Neural progenitor cell (in vitro differentiated cells): ENCODE measurements around the gene SEPTIN8. TPM values are rescaled to one million over a fixed set of nuclear protein-coding genes. Genes with fewer than 3 reads are reported as not detected.

Experiments
- DNase-seq: peaks from one replicate; pipeline ENCODE4 v3.0.0-alpha.2; 2016; ENCODE audit warnings: low spot score
- H2AFZ ChIP-seq: fragments of 200-600 bp; sonication (generic); replicated peaks from 2 replicates; pipeline ENCODE4 v1.6.1; 2016; ENCODE audit warnings: antibody characterized with exemption
- H3F3A ChIP-seq: fragments of 200-600 bp; sonication (generic); 2 replicates; pipeline ENCODE4 v1.6.1; 2016; ENCODE audit warnings: antibody characterized with exemption, low read depth
- H3K27ac ChIP-seq: fragments of 200-600 bp; sonication (generic); 2 replicates; pipeline ENCODE4 v1.5.1; 2016; ENCODE audit warnings: mild to moderate bottlenecking
- H3K27me3 ChIP-seq: fragments of 200-600 bp; sonication (generic); 2 replicates; pipeline ENCODE4 v1.6.1; 2016; ENCODE audit warnings: mild to moderate bottlenecking, moderate library complexity
- H3K36me3 ChIP-seq: fragments of 200-600 bp; sonication (generic); 2 replicates; pipeline ENCODE4 v1.5.1; 2016
- H3K4me1 ChIP-seq: fragments of 200-600 bp; sonication (generic); 2 replicates; pipeline ENCODE4 v1.6.1; 2016; ENCODE audit warnings: mixed run types
- H3K4me2 ChIP-seq: fragments of 200-600 bp; sonication (generic); 2 replicates; pipeline ENCODE4 v1.6.1; 2016
- H3K4me3 ChIP-seq: fragments of 200-600 bp; sonication (generic); 2 replicates; pipeline ENCODE4 v1.5.1; 2016
- H3K79me2 ChIP-seq: fragments of 200-600 bp; sonication (generic); 2 replicates; pipeline ENCODE4 v1.6.1; 2016; ENCODE audit warnings: low read depth
- H3K9ac ChIP-seq: fragments of 200-600 bp; sonication (generic); 2 replicates; pipeline ENCODE4 v1.6.1; 2016
- H3K9me3 ChIP-seq: fragments of 200-600 bp; sonication (generic); 2 replicates; pipeline ENCODE4 v1.5.1; 2016; ENCODE audit warnings: low read depth
- H4K20me1 ChIP-seq: fragments of 200-600 bp; sonication (generic); 2 replicates; pipeline ENCODE4 v1.6.1; 2016; ENCODE audit warnings: low read depth
- H3K27ac Mint-ChIP-seq: 3 replicates; pipeline ENCODE4 v1.8.0; 2021; ENCODE audit warnings: mixed read lengths
- H3K27me3 Mint-ChIP-seq: 2 replicates; pipeline ENCODE4 v1.8.0; 2022; ENCODE audit warnings: low read depth, mild to moderate bottlenecking, inconsistent platforms, moderate library complexity, mixed read lengths; ENCODE audit not compliant: insufficient read depth
- H3K36me3 Mint-ChIP-seq: 3 replicates; pipeline ENCODE4 v1.8.0; 2021; ENCODE audit warnings: mixed read lengths
- H3K4me1 Mint-ChIP-seq: 3 replicates; pipeline ENCODE4 v1.8.0; 2021; ENCODE audit warnings: mixed read lengths
- H3K4me3 Mint-ChIP-seq: 3 replicates; pipeline ENCODE4 v1.8.0; 2021; ENCODE audit warnings: mild to moderate bottlenecking, moderate library complexity, mixed read lengths
- H3K9me3 Mint-ChIP-seq: 3 replicates; pipeline ENCODE4 v1.8.0; 2020; ENCODE audit warnings: mixed read lengths
- CTCF ChIP-seq: fragments of 200-600 bp; sonication (generic); IDR thresholded peaks from 2 replicates; pipeline ENCODE4 v1.5.1; 2017; ENCODE audit warnings: antibody characterized with exemption, mild to moderate bottlenecking
- EZH2 ChIP-seq: fragments of 200-600 bp; sonication (generic); IDR thresholded peaks from 2 replicates; pipeline ENCODE4 v1.6.1; 2017; ENCODE audit warnings: antibody characterized with exemption, mild to moderate bottlenecking, moderate library complexity
- EZH2phosphoT487 ChIP-seq: fragments of 200-600 bp; sonication (generic); IDR thresholded peaks from 2 replicates; pipeline ENCODE4 v1.6.1; 2017; ENCODE audit warnings: antibody characterized with exemption
- total RNA-seq: library from RNA; depleted of rRNA; stranded (reverse); fragments of >200 nt; gene quantifications from 2 replicates; pipeline ENCODE4 v1.2.3, GENCODE V29; 2015; ENCODE audit warnings: low replicate concordance

SEPTIN8 gene
- total RNA-seq, 1 donor from 2014 or later: 39.9 TPM

- no peaks in the 10 kb centered on the region for H3K36me3 Mint-ChIP-seq
- peaks cover 61% of the 10 kb centered on the region for H3K27me3 ChIP-seq
- no peak for TF ChIP-seq CTCF
- no peak for TF ChIP-seq EZH2
Measured at GRCh38 chr5:132781029-132781428, 4.0 kb upstream of the SEPTIN8 start.

GRCh38 chr5:132780577-132780976, 3.5 kb upstream of the SEPTIN8 start:
- H3K79me2 ChIP-seq: peaks cover under 1% of the 10 kb centered on the region
- no peak overlapping the region for H3K27ac ChIP-seq
- H3K4me3 ChIP-seq: no peak overlapping the region
- H3K9me3 ChIP-seq: no peaks in the 10 kb centered on the region
- H3K36me3 Mint-ChIP-seq: no peaks in the 10 kb centered on the region
- H3K27ac Mint-ChIP-seq: no peak overlapping the region
- H3K27me3 Mint-ChIP-seq: no peaks in the 10 kb centered on the region
- H3K4me3 Mint-ChIP-seq: no peak overlapping the region
- no peaks in the 10 kb centered on the region for H3K9me3 Mint-ChIP-seq
- H4K20me1 ChIP-seq: peaks cover 3% of the 10 kb centered on the region
- H3K9ac ChIP-seq: no peak overlapping the region
- no peak overlapping the region for H3K4me2 ChIP-seq
- H3F3A ChIP-seq: peaks cover 27% of the 10 kb centered on the region
- TF ChIP-seq EZH2phosphoT487 (no peak), CTCF (no peak), EZH2 (no peak)
- H3K4me1 Mint-ChIP-seq: peaks cover 11% of the 10 kb centered on the region
- H2AFZ ChIP-seq: no peak overlapping the region
- no peak for DNase-seq
- no peaks in the 10 kb centered on the region for H3K36me3 ChIP-seq
- H3K27me3 ChIP-seq: peaks cover 65% of the 10 kb centered on the region
- H3K4me1 ChIP-seq: peaks cover 7% of the 10 kb centered on the region

More at GRCh38 chr5:132781029-132781428, 4.0 kb upstream of the SEPTIN8 start:
- Histone ChIP-seq H3K4me2 (no peak overlapping the region), H4K20me1 (no peaks in the 10 kb centered on the region), H3K9me3 (no peaks in the 10 kb centered on the region), H3K4me1 (peaks cover 2% of the 10 kb centered on the region), H3K4me3 (no peak overlapping the region), H3F3A (peaks cover 24% of the 10 kb centered on the region), H2AFZ (no peak overlapping the region), H3K9ac (no peak overlapping the region), H3K36me3 (no peaks in the 10 kb centered on the region), H3K27ac (no peak overlapping the region), H3K79me2 (no peaks in the 10 kb centered on the region)
- H3K27ac Mint-ChIP-seq: no peak overlapping the region
- H3K4me3 Mint-ChIP-seq: no peak overlapping the region
- peaks cover 6% of the 10 kb centered on the region for H3K4me1 Mint-ChIP-seq
- DNase-seq: no peak
- H3K27me3 Mint-ChIP-seq: no peaks in the 10 kb centered on the region
- no peaks in the 10 kb centered on the region for H3K9me3 Mint-ChIP-seq

GRCh38 chr5:132779961-132780360, 2.9 kb upstream of the SEPTIN8 start:
- H3K4me1 ChIP-seq: peaks cover 13% of the 10 kb centered on the region
- peaks cover 71% of the 10 kb centered on the region for H3K27me3 ChIP-seq
- H3K9me3 ChIP-seq: no peaks in the 10 kb centered on the region
- TF ChIP-seq CTCF (no peak), EZH2 (no peak), EZH2phosphoT487 (no peak)
- H3K36me3 ChIP-seq: no peaks in the 10 kb centered on the region
- H3K4me3 Mint-ChIP-seq: no peak overlapping the region
- H3K27ac Mint-ChIP-seq: no peak overlapping the region
- no peaks in the 10 kb centered on the region for H3K36me3 Mint-ChIP-seq
- H3K79me2 ChIP-seq: peaks cover 6% of the 10 kb centered on the region
- H4K20me1 ChIP-seq: peaks cover 9% of the 10 kb centered on the region
- no peak overlapping the region for H3K4me3 ChIP-seq
- no peak overlapping the region for H3K27ac ChIP-seq
- H3K9me3 Mint-ChIP-seq: no peaks in the 10 kb centered on the region
- H3K9ac ChIP-seq: no peak overlapping the region
- H3F3A ChIP-seq: peaks cover 29% of the 10 kb centered on the region
- DNase-seq: no peak
- peaks cover 17% of the 10 kb centered on the region for H3K4me1 Mint-ChIP-seq
- H3K27me3 Mint-ChIP-seq: no peaks in the 10 kb centered on the region
- no peak overlapping the region for H3K4me2 ChIP-seq
- H2AFZ ChIP-seq: no peak overlapping the region

- Mint-ChIP-seq H3K36me3 (no peaks in the 10 kb centered on the region), H3K9me3 (no peaks in the 10 kb centered on the region), H3K4me1 (peaks cover 26% of the 10 kb centered on the region), H3K27ac (no peak overlapping the region), H3K4me3 (peak overlapping the region; percentile 8), H3K27me3 (peaks cover under 1% of the 10 kb centered on the region)
- H3K36me3 ChIP-seq: no peaks in the 10 kb centered on the region
- H3K27me3 ChIP-seq: peaks cover 72% of the 10 kb centered on the region
- no peak overlapping the region for H3K4me3 ChIP-seq
- H3K79me2 ChIP-seq: peaks cover 6% of the 10 kb centered on the region
- TF ChIP-seq EZH2phosphoT487: no peak
- no peak for TF ChIP-seq CTCF
- TF ChIP-seq EZH2: no peak
- H2AFZ ChIP-seq: no peak overlapping the region
- no peak overlapping the region for H3K4me2 ChIP-seq
- H3K9me3 ChIP-seq: no peaks in the 10 kb centered on the region
- H4K20me1 ChIP-seq: peaks cover 12% of the 10 kb centered on the region
- no peak for DNase-seq
- no peak overlapping the region for H3K9ac ChIP-seq
- peaks cover 13% of the 10 kb centered on the region for H3K4me1 ChIP-seq
- H3F3A ChIP-seq: peaks cover 29% of the 10 kb centered on the region
- no peak overlapping the region for H3K27ac ChIP-seq
Measured at GRCh38 chr5:132778856-132779255, 1.8 kb upstream of the SEPTIN8 start.
